Adrenal gland (tissue), 12 donors: ENCODE measurements around the gene VANGL2. TPM values are rescaled to one million over a fixed set of nuclear protein-coding genes. Genes with fewer than 3 reads are reported as not detected.

ENCODE experiments used
- DNase-seq, 7 donors: peaks; one replicate each; pipeline ENCODE4 v3.0.0-alpha.2; 2019 to 2020
- H3K27ac ChIP-seq, 5 donors: fragments of 200-600 bp; sonication (generic) in 4 of 5; 1 replicate in 3 of 5; 2 replicates in 2 of 5; pipeline versions ENCODE4 v1.5.1 to v1.8.0; 2016 to 2020; ENCODE audit warnings: mild to moderate bottlenecking in 1 of 5
- H3K27me3 ChIP-seq: fragments of 200-600 bp; 2 replicates; pipeline ENCODE4 v1.8.0; 2021
- H3K36me3 ChIP-seq, 2 donors: fragments of 200-600 bp; replicated peaks in 1 of 2; 1 replicate in 1 of 2; 2 replicates in 1 of 2; pipeline versions ENCODE4 v1.5.1 to v1.8.0; 2018 to 2022
- H3K4me1 ChIP-seq, 2 donors: fragments of 200-600 bp; replicated peaks in 1 of 2; 1 replicate in 1 of 2; 2 replicates in 1 of 2; pipeline versions ENCODE4 v1.5.1 to v1.8.0; 2018 to 2021
- H3K4me3 ChIP-seq, 4 donors: fragments of 200-600 bp; sonication (generic) in 3 of 4; one replicate each; pipeline ENCODE4 v1.5.1; 2016 to 2018
- H3K9me3 ChIP-seq, 3 donors: fragments of 200-600 bp; sonication (generic) in 1 of 3; replicated peaks in 1 of 3; 1 replicate in 2 of 3; 2 replicates in 1 of 3; pipeline versions ENCODE4 v1.5.1 to v1.8.0; 2016 to 2021
- POLR2A ChIP-seq, 2 donors: fragments of 450-650 bp; IDR thresholded peaks; one replicate each; pipeline ENCODE4 v1.6.1; 2017; ENCODE audit warnings: antibody characterized with exemption in 2 of 2, mild to moderate bottlenecking in 2 of 2, moderate library complexity in 1 of 2
- WGBS, 4 donors: extraction: QIAGEN DNeasy Blood & Tissue Kit in 2 of 4; methylation state at CpG; one replicate each; pipeline versions ENCODE4 v1.1.5 to v1.1.7; 2013 to 2017; 5-methylcytosine and 5-hydroxymethylcytosine counted together
- intact Hi-C, 2 donors: fragments of 100-400 bp; cut with DNase I; formaldehyde crosslinking; loops; one replicate each; pipeline versions ENCODE4 v1.14.1 to v1.15.0; 2022 to 2023
- polyA plus RNA-seq, 3 donors: library from polyadenylated mRNA; stranded (reverse); fragments of 200-250 nt in 2 of 3; fragments of 350-450 nt in 1 of 3; fragmentation: Illumina TruSeq in 1 of 3; extraction: RNeasy Lipid Tissue Mini Kit (QIAGEN cat#74804) in 1 of 3; gene quantifications; one replicate each; pipeline ENCODE4 v1.2.3, GENCODE V29; 2013 to 2014
- total RNA-seq, 9 donors: library from RNA; depleted of rRNA in 4 of 9; stranded (reverse); fragments of >200 nt in 4 of 9; fragments of 120-200 nt in 1 of 9; fragmentation: NEBNext Ultra II Directional in 1 of 9; extraction: Animal tissue kit (Norgen Biotek cat#: 25700) in 1 of 9; gene quantifications; one replicate each; pipeline versions ENCODE4 v1.1.0 to v1.2.4, GENCODE V29; 2013 to 2023
- TF ChIP-seq, protein P1 (sequence below), 6 experiments: fragments of 450-650 bp in 4 of 6; fragments of 200-600 bp in 2 of 6; sonication (generic) in 1 of 6; IDR thresholded peaks; 1 replicate in 5 of 6; 2 replicates in 1 of 6; pipeline versions ENCODE4 v1.5.1 to v1.8.0; 2016 to 2021; ENCODE audit warnings: antibody characterized with exemption in 6 of 6, mild to moderate bottlenecking in 2 of 6, moderate library complexity in 1 of 6
- donor health status: healthy with polysubstance abuse.
- donor health status: Bipolar disorder and iron deficiency.
- donor health status: DM: yes; HTN: yes; CAD: no.
- donor health status: DM: no; HTN: no; CAD: no.
- donor health status: DM: no; HTN: no; CAD: no.
- donor health status: DM: yes; HTN: yes; CAD: no.

VANGL2 gene
- total and polyA plus RNA-seq, 12 donors, result 0.20 to 2.2 (median 0.74) TPM

- WGBS, 4 donors, result 58 to 68% (median 62%) methylated on average over 2 of the region's 2 CpGs
- TF ChIP-seq POLR2A (IDR thresholded peaks at IDR 0.05), result no peak
- TF ChIP-seq, protein P1, sequence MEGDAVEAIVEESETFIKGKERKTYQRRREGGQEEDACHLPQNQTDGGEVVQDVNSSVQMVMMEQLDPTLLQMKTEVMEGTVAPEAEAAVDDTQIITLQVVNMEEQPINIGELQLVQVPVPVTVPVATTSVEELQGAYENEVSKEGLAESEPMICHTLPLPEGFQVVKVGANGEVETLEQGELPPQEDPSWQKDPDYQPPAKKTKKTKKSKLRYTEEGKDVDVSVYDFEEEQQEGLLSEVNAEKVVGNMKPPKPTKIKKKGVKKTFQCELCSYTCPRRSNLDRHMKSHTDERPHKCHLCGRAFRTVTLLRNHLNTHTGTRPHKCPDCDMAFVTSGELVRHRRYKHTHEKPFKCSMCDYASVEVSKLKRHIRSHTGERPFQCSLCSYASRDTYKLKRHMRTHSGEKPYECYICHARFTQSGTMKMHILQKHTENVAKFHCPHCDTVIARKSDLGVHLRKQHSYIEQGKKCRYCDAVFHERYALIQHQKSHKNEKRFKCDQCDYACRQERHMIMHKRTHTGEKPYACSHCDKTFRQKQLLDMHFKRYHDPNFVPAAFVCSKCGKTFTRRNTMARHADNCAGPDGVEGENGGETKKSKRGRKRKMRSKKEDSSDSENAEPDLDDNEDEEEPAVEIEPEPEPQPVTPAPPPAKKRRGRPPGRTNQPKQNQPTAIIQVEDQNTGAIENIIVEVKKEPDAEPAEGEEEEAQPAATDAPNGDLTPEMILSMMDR (IDR thresholded peaks at IDR 0.05), result no peak
- no peak for DNase-seq
- no peaks in the 10 kb centered on the region for H3K36me3 ChIP-seq
- H3K4me3 ChIP-seq, result no peak overlapping the region
- intact Hi-C loops, result loop anchor here in 1 of 2 donors (5.0 kb wide), 1 partner anchor 177 kb away; no protein-coding TSS in a partner anchor
- no peaks in the 10 kb centered on the region for H3K27me3 ChIP-seq
- H3K9me3 ChIP-seq, result no peaks in the 10 kb centered on the region
- H3K27ac ChIP-seq, result no peak overlapping the region
- peaks cover 0 to 5% of the 10 kb centered on the region in 2 donors for H3K4me1 ChIP-seq
Measured at GRCh38 chr1:160429702-160430535, 29.6 kb downstream of the VANGL2 start.

DNA sequence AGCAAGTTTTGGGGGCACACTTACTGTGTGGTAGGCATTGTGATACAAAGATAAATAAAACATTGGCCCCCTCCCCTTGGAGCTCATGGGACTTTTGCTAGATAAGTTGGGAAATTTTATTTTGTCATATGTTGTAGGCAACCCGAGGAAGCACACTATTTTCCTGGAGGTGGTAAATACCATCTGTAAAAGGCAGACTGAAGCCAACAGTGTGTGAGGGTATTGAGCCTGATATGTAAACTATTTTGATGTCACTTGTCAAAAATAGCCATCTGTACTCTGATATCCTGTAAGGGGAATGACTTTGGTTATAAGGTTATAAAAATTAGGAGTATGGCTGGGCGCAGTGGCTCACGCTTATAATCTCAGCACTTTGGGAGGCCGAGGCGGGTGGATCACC is 30.6 kb downstream of the VANGL2 start:
- Histone ChIP-seq H3K9me3 (no peaks in the 10 kb centered on the region), H3K36me3 (no peaks in the 10 kb centered on the region), H3K27ac (no peak overlapping the region), H3K4me3 (no peak overlapping the region), H3K4me1 (peaks cover 0 to 5% of the 10 kb centered on the region in 2 donors), H3K27me3 (no peaks in the 10 kb centered on the region)
- 84 to 99% (median 90%) methylated on average over 5 of the region's 5 CpGs for WGBS, 4 donors
- TF ChIP-seq POLR2A (IDR thresholded peaks at IDR 0.05), result no peak
- TF ChIP-seq, protein P1 (IDR thresholded peaks at IDR 0.05), result no peak
- intact Hi-C loops, result no loop called here
- DNase-seq, result no peak

DNA sequence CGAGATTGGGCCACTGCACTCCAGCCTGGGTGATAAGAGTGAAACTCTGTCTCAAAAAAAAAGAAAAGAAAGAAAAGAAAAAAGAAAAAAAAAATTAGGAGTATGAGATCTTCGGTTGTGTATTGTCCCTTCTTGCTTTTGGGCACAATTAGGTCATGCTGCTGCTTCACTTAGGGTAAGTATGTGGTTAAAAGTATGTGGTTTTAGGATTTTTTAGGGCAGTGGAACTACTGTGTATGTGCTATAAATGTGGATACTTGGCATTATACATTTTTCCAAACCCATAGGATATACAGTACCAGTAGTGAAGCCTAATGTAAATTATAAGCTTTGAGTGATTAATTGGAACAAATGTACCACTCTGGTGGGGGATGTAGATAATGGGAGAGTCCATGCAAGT is 31.2 kb downstream of the VANGL2 start:
- Histone ChIP-seq H3K4me3 (no peak overlapping the region), H3K27me3 (no peaks in the 10 kb centered on the region), H3K4me1 (peaks cover 0 to 5% of the 10 kb centered on the region in 2 donors), H3K27ac (no peak overlapping the region), H3K9me3 (no peaks in the 10 kb centered on the region), H3K36me3 (no peaks in the 10 kb centered on the region)
- intact Hi-C loops, result no loop called here
- WGBS, 4 donors, result 86 to 89% (median 88%) methylated on average over 2 of the region's 2 CpGs
- DNase-seq, result no peak
- TF ChIP-seq, protein P1 (IDR thresholded peaks at IDR 0.05), result no peak
- TF ChIP-seq POLR2A (IDR thresholded peaks at IDR 0.05), result no peak

- no peaks in the 10 kb centered on the region for H3K36me3 ChIP-seq
- TF ChIP-seq, protein P1 (IDR thresholded peaks at IDR 0.05), result no peak
- TF ChIP-seq POLR2A (IDR thresholded peaks at IDR 0.05), result no peak
- no peaks in the 10 kb centered on the region for H3K9me3 ChIP-seq
- DNase-seq, result no peak
- intact Hi-C loops, result no loop called here
- no peaks in the 10 kb centered on the region for H3K27me3 ChIP-seq
- no peak overlapping the region for H3K27ac ChIP-seq
- peaks cover 0 to 5% of the 10 kb centered on the region in 2 donors for H3K4me1 ChIP-seq
- H3K4me3 ChIP-seq, result no peak overlapping the region
Measured at GRCh38 chr1:160432371-160432786, 32.0 kb downstream of the VANGL2 start.
